GM12878 (cell line): ENCODE results near the gene ZBTB5. TPM values are rescaled to one million over a fixed set of nuclear protein-coding genes. Genes with fewer than 3 reads are reported as not detected.

ENCODE experiments used
- BCL3 ChIP-seq: IDR thresholded peaks from 2 replicates; pipeline ENCODE4 v1.6.1; 2011; ENCODE audit warnings: borderline replicate concordance, low read depth, mild to moderate bottlenecking, moderate library complexity, low read length; ENCODE audit not compliant: insufficient read depth, poor library complexity, severe bottlenecking
- CEBPB ChIP-seq, 2 experiments: fragments of 150-350 bp in 1 of 2; IDR thresholded peaks; 2 replicates each; pipeline ENCODE4 v1.6.1; 2012 to 2014; ENCODE audit warnings: low read depth in 2 of 2, low read length in 2 of 2, borderline replicate concordance in 1 of 2, inconsistent platforms in 1 of 2
- CREM ChIP-seq: IDR thresholded peaks from 2 replicates; pipeline ENCODE4 v1.6.1; 2014; ENCODE audit warnings: antibody characterized with exemption, low read depth
- ETV6 ChIP-seq, 2 experiments: fragments of 450-650 bp in 1 of 2; IDR thresholded peaks in 1 of 2; conservative IDR thresholded peaks in 1 of 2; 2 replicates each; pipeline ENCODE4 v1.6.1; 2014; ENCODE audit warnings: antibody characterized with exemption in 1 of 2, borderline replicate concordance in 1 of 2, low read depth in 1 of 2, mild to moderate bottlenecking in 1 of 2, moderate library complexity in 1 of 2
- FOXM1 ChIP-seq: IDR thresholded peaks from 2 replicates; pipeline ENCODE4 v1.6.1; 2012; ENCODE audit warnings: low read depth, mild to moderate bottlenecking, inconsistent platforms, low read length, moderate library complexity
- HDAC2 ChIP-seq: fragments of 200-600 bp; sonication (generic); IDR thresholded peaks from 2 replicates; pipeline ENCODE4 v1.6.1; 2017
- MYC ChIP-seq: IDR thresholded peaks from 2 replicates; pipeline ENCODE4 v1.6.1; 2011; ENCODE audit warnings: mild to moderate bottlenecking, low read length, moderate library complexity, inconsistent platforms; ENCODE audit not compliant: insufficient read depth, insufficient replicate concordance, insufficient read length, severe bottlenecking
- SMARCA5 ChIP-seq: fragments of 450-650 bp; IDR thresholded peaks from 2 replicates; pipeline ENCODE4 v1.6.1; 2017; ENCODE audit warnings: mild to moderate bottlenecking
- STAT1 ChIP-seq: fragments of 450-650 bp; conservative IDR thresholded peaks from 2 replicates; pipeline ENCODE4 v1.6.1; 2014; ENCODE audit warnings: antibody characterized with exemption, mild to moderate bottlenecking
- SUZ12 ChIP-seq: fragments of 200-600 bp; sonication (generic); IDR thresholded peaks from one replicate; pipeline ENCODE4 v1.6.1; 2018; ENCODE audit warnings: antibody characterized with exemption, mild to moderate bottlenecking; ENCODE audit not compliant: unreplicated experiment
- TBL1XR1 ChIP-seq: IDR thresholded peaks from 2 replicates; pipeline ENCODE4 v1.6.1; 2012; ENCODE audit warnings: low read depth, low read length, improper control_type of control experiment
- ZNF592 ChIP-seq: fragments of 450-650 bp; IDR thresholded peaks from 2 replicates; pipeline ENCODE4 v1.6.1; 2017; ENCODE audit warnings: mild to moderate bottlenecking, moderate library complexity
- ZNF622 ChIP-seq: fragments of 450-650 bp; IDR thresholded peaks from 2 replicates; pipeline ENCODE4 v1.6.1; 2017; ENCODE audit warnings: mild to moderate bottlenecking, inconsistent platforms
- polyA plus RNA-seq, 11 experiments: library from polyadenylated mRNA; depleted of rRNA in 4 of 11; unstranded in 6 of 11; stranded (reverse) in 5 of 11; fragments of >200 nt; fragmentation: Nextera tagmentation in 4 of 11; fragmentation: Illumina TruSeq in 1 of 11; extraction: Ambion mirVana in 4 of 11; extraction: Trizol in 1 of 11; gene quantifications; 1 replicate in 1 of 11; 2 replicates in 10 of 11; pipeline versions ENCODE4 v1.2.1 to v1.2.3, GENCODE V29; 2011 to 2016; ENCODE audit warnings: inconsistent platforms in 2 of 11, missing spikeins in 2 of 11, low read depth in 1 of 11
- total RNA-seq, 4 experiments: library from RNA; depleted of rRNA in 3 of 4; stranded (reverse); fragments of >200 nt in 3 of 4; fragmentation: Illumina TruSeq in 1 of 4; extraction: Trizol in 1 of 4; gene quantifications; 2 replicates each; pipeline versions ENCODE4 v1.2.1 to v1.2.3, GENCODE V29; 2013 to 2021
- TF ChIP-seq, protein P1 (sequence below): fragments of 450-650 bp; IDR thresholded peaks from 2 replicates; pipeline ENCODE4 v1.6.1; 2016; ENCODE audit warnings: mild to moderate bottlenecking
- TF ChIP-seq, protein P2 (sequence below): fragments of 450-650 bp; IDR thresholded peaks from 2 replicates; pipeline ENCODE4 v1.6.1; 2017; ENCODE audit warnings: borderline replicate concordance
- TF ChIP-seq, protein P3 (sequence below): fragments of 450-650 bp; formaldehyde crosslinking; IDR thresholded peaks from 2 replicates; pipeline ENCODE4 v1.4.0; 2020; ENCODE audit warnings: mild to moderate bottlenecking, moderate library complexity

Gene ZBTB5
- total and polyA plus RNA-seq, 10 of the 15 experiments (the other 5 are each of a cell fraction or from before 2014, with no cell fraction given) = 1.4 to 32.5 (median 12.1) TPM

- no peak for TF ChIP-seq ZNF592
- TF ChIP-seq, protein P1, sequence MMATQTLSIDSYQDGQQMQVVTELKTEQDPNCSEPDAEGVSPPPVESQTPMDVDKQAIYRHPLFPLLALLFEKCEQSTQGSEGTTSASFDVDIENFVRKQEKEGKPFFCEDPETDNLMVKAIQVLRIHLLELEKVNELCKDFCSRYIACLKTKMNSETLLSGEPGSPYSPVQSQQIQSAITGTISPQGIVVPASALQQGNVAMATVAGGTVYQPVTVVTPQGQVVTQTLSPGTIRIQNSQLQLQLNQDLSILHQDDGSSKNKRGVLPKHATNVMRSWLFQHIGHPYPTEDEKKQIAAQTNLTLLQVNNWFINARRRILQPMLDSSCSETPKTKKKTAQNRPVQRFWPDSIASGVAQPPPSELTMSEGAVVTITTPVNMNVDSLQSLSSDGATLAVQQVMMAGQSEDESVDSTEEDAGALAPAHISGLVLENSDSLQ = peak; percentile 74
- TF ChIP-seq, protein P2, sequence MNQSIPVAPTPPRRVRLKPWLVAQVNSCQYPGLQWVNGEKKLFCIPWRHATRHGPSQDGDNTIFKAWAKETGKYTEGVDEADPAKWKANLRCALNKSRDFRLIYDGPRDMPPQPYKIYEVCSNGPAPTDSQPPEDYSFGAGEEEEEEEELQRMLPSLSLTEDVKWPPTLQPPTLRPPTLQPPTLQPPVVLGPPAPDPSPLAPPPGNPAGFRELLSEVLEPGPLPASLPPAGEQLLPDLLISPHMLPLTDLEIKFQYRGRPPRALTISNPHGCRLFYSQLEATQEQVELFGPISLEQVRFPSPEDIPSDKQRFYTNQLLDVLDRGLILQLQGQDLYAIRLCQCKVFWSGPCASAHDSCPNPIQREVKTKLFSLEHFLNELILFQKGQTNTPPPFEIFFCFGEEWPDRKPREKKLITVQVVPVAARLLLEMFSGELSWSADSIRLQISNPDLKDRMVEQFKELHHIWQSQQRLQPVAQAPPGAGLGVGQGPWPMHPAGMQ = no peak
- TF ChIP-seq BCL3 = no peak
- peak; percentile 71 for TF ChIP-seq CREM
- peak; percentile 70 for TF ChIP-seq MYC
- no peak for TF ChIP-seq HDAC2
- TF ChIP-seq, protein P3, sequence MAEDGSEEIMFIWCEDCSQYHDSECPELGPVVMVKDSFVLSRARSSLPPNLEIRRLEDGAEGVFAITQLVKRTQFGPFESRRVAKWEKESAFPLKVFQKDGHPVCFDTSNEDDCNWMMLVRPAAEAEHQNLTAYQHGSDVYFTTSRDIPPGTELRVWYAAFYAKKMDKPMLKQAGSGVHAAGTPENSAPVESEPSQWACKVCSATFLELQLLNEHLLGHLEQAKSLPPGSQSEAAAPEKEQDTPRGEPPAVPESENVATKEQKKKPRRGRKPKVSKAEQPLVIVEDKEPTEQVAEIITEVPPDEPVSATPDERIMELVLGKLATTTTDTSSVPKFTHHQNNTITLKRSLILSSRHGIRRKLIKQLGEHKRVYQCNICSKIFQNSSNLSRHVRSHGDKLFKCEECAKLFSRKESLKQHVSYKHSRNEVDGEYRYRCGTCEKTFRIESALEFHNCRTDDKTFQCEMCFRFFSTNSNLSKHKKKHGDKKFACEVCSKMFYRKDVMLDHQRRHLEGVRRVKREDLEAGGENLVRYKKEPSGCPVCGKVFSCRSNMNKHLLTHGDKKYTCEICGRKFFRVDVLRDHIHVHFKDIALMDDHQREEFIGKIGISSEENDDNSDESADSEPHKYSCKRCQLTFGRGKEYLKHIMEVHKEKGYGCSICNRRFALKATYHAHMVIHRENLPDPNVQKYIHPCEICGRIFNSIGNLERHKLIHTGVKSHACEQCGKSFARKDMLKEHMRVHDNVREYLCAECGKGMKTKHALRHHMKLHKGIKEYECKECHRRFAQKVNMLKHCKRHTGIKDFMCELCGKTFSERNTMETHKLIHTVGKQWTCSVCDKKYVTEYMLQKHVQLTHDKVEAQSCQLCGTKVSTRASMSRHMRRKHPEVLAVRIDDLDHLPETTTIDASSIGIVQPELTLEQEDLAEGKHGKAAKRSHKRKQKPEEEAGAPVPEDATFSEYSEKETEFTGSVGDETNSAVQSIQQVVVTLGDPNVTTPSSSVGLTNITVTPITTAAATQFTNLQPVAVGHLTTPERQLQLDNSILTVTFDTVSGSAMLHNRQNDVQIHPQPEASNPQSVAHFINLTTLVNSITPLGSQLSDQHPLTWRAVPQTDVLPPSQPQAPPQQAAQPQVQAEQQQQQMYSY (CRISPR knock-in tag) = no peak
- TF ChIP-seq STAT1 = no peak
- no peak for TF ChIP-seq TBL1XR1
- peak; percentile 45; the same call in 1 of the 2 replicates for TF ChIP-seq SMARCA5
- no peak for TF ChIP-seq SUZ12
- no peak for TF ChIP-seq ETV6 (conservative IDR thresholded peaks at IDR 0.05 in 1 of 2, IDR thresholded peaks at IDR 0.05 in 1 of 2; ENCODE audit: borderline replicate concordance in 1 of 2, low read depth in 1 of 2)
- TF ChIP-seq FOXM1 = no peak
- no peak for TF ChIP-seq CEBPB (IDR thresholded peaks at IDR 0.05; ENCODE audit: borderline replicate concordance in 1 of 2, low read depth in 2 of 2, low read length in 2 of 2)
- TF ChIP-seq ZNF622 = no peak
These were observed 20.4 kb upstream of the ZBTB5 start, which contains the start of gene POLR1E (continued) for GRCh38 chr9:37485389-37486255.
